GM19372 (cell line): ENCODE measurements around the gene UBTF.
A peak's percentile ranks its signal among the peaks of the same experiment; 100 is the strongest.

Experiments used
- ATAC-seq: cut with Tn5 transposase; IDR thresholded peaks from one replicate; pipeline ENCODE4 v1.9.1; 2021; ENCODE audit warnings: mild to moderate bottlenecking, low read depth, moderate library complexity; ENCODE audit not compliant: unreplicated experiment

UBTF gene

GRCh38 chr17:44219616-44220212 is at the start of gene UBTF:
Gene UBTF, minus strand, starts transcription at chr17:44219675. Its CDS starts 1,446 bp downstream, at chr17:44218229.
- ATAC-seq: peak; percentile 15

GRCh38 chr17:44268709-44269534 is 49.4 kb upstream of the UBTF start:
- ATAC-seq: no peak

GRCh38 chr17:44267818-44268490 is 48.5 kb upstream of the UBTF start, which contains the start of gene SLC4A1:
Gene SLC4A1, minus strand, starts transcription at chr17:44268135. Its CDS starts 5,269 bp downstream, at chr17:44262866.
- ATAC-seq: no peak

- ATAC-seq: no peak
Observed at GRCh38 chr17:44267165-44267455, 47.6 kb upstream of the UBTF start.

- no peak for ATAC-seq
Observed at GRCh38 chr17:44266402-44267164, 47.1 kb upstream of the UBTF start.

- no peak for ATAC-seq
Observed at GRCh38 chr17:44263345-44263902, 43.9 kb upstream of the UBTF start.

GRCh38 chr17:44262654-44263225 is 43.3 kb upstream of the UBTF start:
- no peak for ATAC-seq

GRCh38 chr17:44260296-44260695 is 40.8 kb upstream of the UBTF start:
- no peak for ATAC-seq

- ATAC-seq: no peak
Observed at GRCh38 chr17:44258811-44259351, 39.4 kb upstream of the UBTF start.

- no peak for ATAC-seq
Observed at GRCh38 chr17:44257815-44258760, 38.6 kb upstream of the UBTF start.

- ATAC-seq: no peak
Observed at GRCh38 chr17:44256671-44257070, 37.2 kb upstream of the UBTF start.

GRCh38 chr17:44255915-44256314 is 36.4 kb upstream of the UBTF start:
- no peak for ATAC-seq

- no peak for ATAC-seq
Observed at GRCh38 chr17:44254361-44255095, 35.1 kb upstream of the UBTF start.

GRCh38 chr17:44253006-44253405 is 33.5 kb upstream of the UBTF start:
- no peak for ATAC-seq

GRCh38 chr17:44251062-44251461 is 31.6 kb upstream of the UBTF start:
- ATAC-seq: no peak

GRCh38 chr17:44249501-44250246 is 30.2 kb upstream of the UBTF start:
- ATAC-seq: no peak
